ENCODE measurements around the gene TBC1D3B.
A peak's percentile ranks its signal among the peaks of the same experiment; 100 is the strongest.
"Not testable (repeated sequence)": the region's sequence is repeated elsewhere in the genome, so short reads cannot be mapped to it uniquely, and the experiment has no call there.

TBC1D3B gene

GRCh38 chr17:36127911-36128310 is 48.5 kb downstream of the TBC1D3B start:
- DNase-seq: peak in 1 of 2 experiments; percentile 21

GRCh38 chr17:36127199-36127893 is 49.1 kb downstream of the TBC1D3B start:
- no peak for DNase-seq

GRCh38 chr17:36124879-36125824 is 51.3 kb downstream of the TBC1D3B start:
- no peak for DNase-seq

- DNase-seq: no peak
Measured at GRCh38 chr17:36123431-36123830, 53.0 kb downstream of the TBC1D3B start.

GRCh38 chr17:36121099-36121498 is 55.3 kb downstream of the TBC1D3B start:
- not testable (repeated sequence) for DNase-seq

GRCh38 chr17:36120221-36120620 is 56.2 kb downstream of the TBC1D3B start:
- no peak for DNase-seq

- no peak for DNase-seq
Measured at GRCh38 chr17:36118477-36119353, 57.7 kb downstream of the TBC1D3B start.

- DNase-seq: no peak
Measured at GRCh38 chr17:36117505-36118382, 58.7 kb downstream of the TBC1D3B start.

Measured in Kasumi-1 (cell line).